Measurements from ENCODE around the gene ARID1B.

DNA sequence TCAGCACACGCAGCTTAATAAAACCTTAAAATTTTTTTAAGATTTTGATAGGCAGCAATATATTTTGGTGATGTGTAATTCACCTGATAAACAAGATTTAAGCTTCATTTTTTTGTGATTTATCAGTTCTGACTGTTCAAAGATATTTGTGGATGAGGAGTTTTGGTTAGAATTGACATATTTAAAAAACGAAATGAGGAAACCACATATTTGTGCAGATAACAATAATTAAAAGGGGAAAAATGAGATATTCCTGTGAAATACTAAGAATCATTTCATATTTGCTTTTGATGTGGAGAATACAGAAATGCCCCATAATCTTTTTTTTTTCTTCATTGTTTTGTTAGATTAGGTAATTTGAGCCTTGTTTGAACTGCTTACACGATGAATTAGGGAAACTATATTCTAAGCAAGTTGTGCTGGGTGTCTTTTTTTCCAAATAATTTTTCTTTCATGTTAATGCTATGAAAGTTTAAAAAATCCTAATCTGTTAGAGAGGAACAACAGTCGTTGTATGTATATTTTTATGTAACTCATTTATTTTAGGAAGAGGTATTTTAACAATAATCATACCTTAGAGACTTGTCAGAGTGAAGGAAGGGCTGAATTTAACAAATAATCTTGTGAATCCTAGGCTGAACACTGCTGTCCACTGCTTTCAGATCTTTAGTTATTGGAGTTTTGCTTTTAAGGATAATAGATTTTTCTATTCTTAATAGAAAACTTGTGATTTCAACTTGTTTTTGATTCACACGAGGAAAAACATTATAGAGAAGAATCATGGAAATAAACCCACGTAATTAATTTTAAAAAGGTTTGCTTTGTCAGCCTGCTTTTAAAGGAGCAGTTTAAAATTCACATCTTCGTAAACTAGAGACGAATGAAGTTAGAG is 4.0 kb downstream of the ARID1B start:
- TF ChIP-seq CTCF (IDR thresholded peaks at IDR 0.05; ENCODE audit: insufficient read depth, low read length, poor library complexity, severe bottlenecking) (no peak), EZH2phosphoT487 (conservative IDR thresholded peaks at IDR 0.05; ENCODE audit: low read length) (no peak)
